PFSK-1 (cell line): ENCODE measurements around the gene ZNF30.

ENCODE experiments used
- POLR2AphosphoS5 ChIP-seq: IDR thresholded peaks from 2 replicates; pipeline ENCODE4 v1.6.1; 2012; ENCODE audit warnings: low read depth, mild to moderate bottlenecking, control low read depth, low read length, moderate library complexity
- REST ChIP-seq, 2 experiments: IDR thresholded peaks; 2 replicates each; pipeline versions ENCODE4 v1.6.1 to v1.8.0; 2011 to 2012; ENCODE audit warnings: low read depth in 2 of 2, low read length in 2 of 2, control low read depth in 1 of 2, inconsistent platforms in 1 of 2, mild to moderate bottlenecking in 1 of 2, moderate library complexity in 1 of 2; ENCODE audit not compliant: insufficient read depth in 1 of 2
- SIN3A ChIP-seq: IDR thresholded peaks from 2 replicates; pipeline ENCODE4 v1.6.1; 2012; ENCODE audit warnings: mild to moderate bottlenecking, low read length, moderate library complexity, borderline replicate concordance; ENCODE audit not compliant: insufficient read depth
- TAF1 ChIP-seq: IDR thresholded peaks from 2 replicates; pipeline ENCODE4 v1.6.1; 2012; ENCODE audit warnings: low read length, control low read depth, borderline replicate concordance; ENCODE audit not compliant: insufficient read depth

- TF ChIP-seq POLR2AphosphoS5: no peak
- no peak for TF ChIP-seq REST (IDR thresholded peaks at IDR 0.05; ENCODE audit: insufficient read depth in 1 of 2, low read depth in 2 of 2, low read length in 2 of 2)
- no peak for TF ChIP-seq TAF1
- TF ChIP-seq SIN3A: no peak
These were observed 380 bp upstream of the ZNF30 start for GRCh38 chr19:34926361-34926684.
